Nephron progenitor cell (in vitro differentiated cells): ENCODE data around the gene SCN1B.

Experiments
- DNase-seq: peaks from one replicate; pipeline ENCODE4 v3.0.0; 2021
- H3K27ac Mint-ChIP-seq: 2 replicates; pipeline ENCODE4 v1.8.0; 2021; ENCODE audit warnings: mild to moderate bottlenecking, moderate library complexity, mixed read lengths
- H3K27me3 Mint-ChIP-seq: 2 replicates; pipeline ENCODE4 v1.8.0; 2021; ENCODE audit warnings: mild to moderate bottlenecking, low read depth, mixed read lengths; ENCODE audit not compliant: poor library complexity
- H3K36me3 Mint-ChIP-seq: 2 replicates; pipeline ENCODE4 v1.8.0; 2021; ENCODE audit warnings: low read depth, mixed read lengths
- H3K4me1 Mint-ChIP-seq: 2 replicates; pipeline ENCODE4 v1.8.0; 2021; ENCODE audit warnings: mixed read lengths
- H3K4me3 Mint-ChIP-seq: 2 replicates; pipeline ENCODE4 v1.8.0; 2021; ENCODE audit warnings: mild to moderate bottlenecking, moderate library complexity, mixed read lengths
- H3K9me3 Mint-ChIP-seq: 2 replicates; pipeline ENCODE4 v1.8.0; 2021; ENCODE audit warnings: mild to moderate bottlenecking, moderate library complexity, mixed read lengths
- TF ChIP-seq, protein P1 (sequence below): fragments of 200-600 bp; sonication (generic); IDR thresholded peaks from 2 replicates; pipeline ENCODE4 v1.5.0; 2021; ENCODE audit warnings: antibody characterized with exemption

The SCN1B gene

DNA sequence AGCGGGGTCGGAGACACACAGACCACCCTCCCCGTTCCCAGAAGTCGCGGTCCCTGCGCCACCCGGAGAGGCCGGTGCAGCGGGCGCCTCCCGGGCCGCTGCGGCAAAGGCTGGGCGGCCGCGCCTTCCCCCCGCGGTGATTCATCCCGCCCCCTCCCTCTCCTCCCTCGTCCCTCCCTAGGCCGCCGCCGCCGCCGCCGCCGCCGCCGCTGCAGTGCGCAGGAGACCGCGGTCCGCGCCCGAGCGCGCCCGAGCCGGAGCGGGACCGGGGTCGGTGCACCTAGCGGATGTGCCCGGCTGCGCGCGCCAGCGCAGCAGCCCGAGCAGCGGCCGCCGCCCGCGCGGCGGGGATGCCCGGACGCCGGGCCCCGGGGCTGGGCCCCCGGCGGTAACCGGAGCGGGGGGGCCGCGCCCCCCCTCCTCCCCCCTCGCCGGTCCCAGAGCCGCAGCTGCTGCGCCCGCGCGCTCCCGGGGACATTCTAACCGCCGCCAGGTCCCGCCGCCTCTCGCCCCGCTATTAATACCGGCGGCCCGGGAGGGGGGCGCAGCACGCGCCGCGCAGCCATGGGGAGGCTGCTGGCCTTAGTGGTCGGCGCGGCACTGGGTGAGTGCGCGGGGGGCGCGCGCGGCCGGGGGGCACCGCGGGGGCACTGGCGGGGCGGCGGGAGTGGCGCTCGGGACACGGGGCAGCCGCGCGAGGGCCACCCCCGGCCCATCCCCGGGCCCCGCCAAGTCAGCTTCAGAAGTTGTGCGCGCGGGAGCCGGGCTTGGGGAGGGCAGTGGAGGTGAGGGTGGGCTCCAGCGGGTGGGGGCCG is at the start of gene SCN1B:
Gene SCN1B, plus strand, starts transcription at position 214 of the 815 bp plus-strand sequence. Its CDS starts 351 bp downstream, at position 565.
- Mint-ChIP-seq H3K27me3 (peaks cover 36% of the 10 kb centered on the region), H3K36me3 (peaks cover 30% of the 10 kb centered on the region), H3K9me3 (no peaks in the 10 kb centered on the region), H3K4me1 (peaks cover 27% of the 10 kb centered on the region), H3K4me3 (peak within 1 kb of the TSS; percentile 90), H3K27ac (no peak within 1 kb of the TSS)
- TF ChIP-seq, protein P1, sequence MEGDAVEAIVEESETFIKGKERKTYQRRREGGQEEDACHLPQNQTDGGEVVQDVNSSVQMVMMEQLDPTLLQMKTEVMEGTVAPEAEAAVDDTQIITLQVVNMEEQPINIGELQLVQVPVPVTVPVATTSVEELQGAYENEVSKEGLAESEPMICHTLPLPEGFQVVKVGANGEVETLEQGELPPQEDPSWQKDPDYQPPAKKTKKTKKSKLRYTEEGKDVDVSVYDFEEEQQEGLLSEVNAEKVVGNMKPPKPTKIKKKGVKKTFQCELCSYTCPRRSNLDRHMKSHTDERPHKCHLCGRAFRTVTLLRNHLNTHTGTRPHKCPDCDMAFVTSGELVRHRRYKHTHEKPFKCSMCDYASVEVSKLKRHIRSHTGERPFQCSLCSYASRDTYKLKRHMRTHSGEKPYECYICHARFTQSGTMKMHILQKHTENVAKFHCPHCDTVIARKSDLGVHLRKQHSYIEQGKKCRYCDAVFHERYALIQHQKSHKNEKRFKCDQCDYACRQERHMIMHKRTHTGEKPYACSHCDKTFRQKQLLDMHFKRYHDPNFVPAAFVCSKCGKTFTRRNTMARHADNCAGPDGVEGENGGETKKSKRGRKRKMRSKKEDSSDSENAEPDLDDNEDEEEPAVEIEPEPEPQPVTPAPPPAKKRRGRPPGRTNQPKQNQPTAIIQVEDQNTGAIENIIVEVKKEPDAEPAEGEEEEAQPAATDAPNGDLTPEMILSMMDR: no peak
- peak; percentile 82 for DNase-seq

DNA sequence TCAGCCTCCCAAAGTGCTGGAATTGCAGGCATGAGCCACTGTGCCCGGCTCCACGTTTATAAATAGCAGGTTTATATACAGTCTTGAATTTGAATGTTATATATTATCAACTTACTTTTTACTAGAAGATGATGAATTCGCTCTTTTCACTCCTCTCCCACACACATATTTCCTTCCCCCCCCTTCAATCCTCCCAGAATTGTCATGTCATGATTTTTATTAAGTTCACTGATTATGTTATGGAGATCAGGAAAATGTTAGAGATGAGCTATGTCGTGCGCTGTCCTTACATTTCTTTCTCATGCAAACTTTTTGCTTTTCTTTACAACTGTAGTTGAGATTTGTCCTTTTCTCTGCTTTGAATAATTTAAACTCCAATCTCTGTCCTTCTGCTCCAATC is 48.0 kb upstream of the SCN1B start:
- TF ChIP-seq, protein P1: no peak
- Mint-ChIP-seq H3K36me3 (no peaks in the 10 kb centered on the region), H3K4me1 (peaks cover 15% of the 10 kb centered on the region), H3K9me3 (peaks cover 27% of the 10 kb centered on the region), H3K27me3 (peaks cover 19% of the 10 kb centered on the region), H3K27ac (no peak overlapping the region), H3K4me3 (no peak overlapping the region)
- DNase-seq: no peak

DNA sequence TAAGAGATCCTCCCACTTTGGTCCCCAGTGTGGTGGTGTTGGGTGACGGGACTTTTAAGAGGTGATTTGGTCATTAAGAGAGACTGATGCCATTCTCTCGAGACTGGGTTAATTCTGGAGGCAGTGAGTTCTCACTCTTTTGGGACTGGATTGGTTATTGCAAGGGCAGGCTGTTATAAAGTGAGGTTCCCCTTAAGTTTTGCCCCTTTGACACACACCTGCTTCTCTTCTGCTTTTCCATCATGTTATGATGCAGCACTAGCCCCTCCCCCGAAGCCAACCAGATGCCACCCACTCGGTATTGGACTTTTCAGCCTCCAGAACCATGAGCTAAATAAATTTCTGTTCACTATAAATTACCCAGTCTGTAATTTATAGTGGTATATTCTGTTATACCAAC is 46.5 kb upstream of the SCN1B start:
- no peak for DNase-seq
- Mint-ChIP-seq H3K4me1 (peaks cover 15% of the 10 kb centered on the region), H3K27ac (no peak overlapping the region), H3K36me3 (no peaks in the 10 kb centered on the region), H3K27me3 (peaks cover 26% of the 10 kb centered on the region), H3K4me3 (no peak overlapping the region), H3K9me3 (peaks cover 21% of the 10 kb centered on the region)
- TF ChIP-seq, protein P1: no peak

DNA sequence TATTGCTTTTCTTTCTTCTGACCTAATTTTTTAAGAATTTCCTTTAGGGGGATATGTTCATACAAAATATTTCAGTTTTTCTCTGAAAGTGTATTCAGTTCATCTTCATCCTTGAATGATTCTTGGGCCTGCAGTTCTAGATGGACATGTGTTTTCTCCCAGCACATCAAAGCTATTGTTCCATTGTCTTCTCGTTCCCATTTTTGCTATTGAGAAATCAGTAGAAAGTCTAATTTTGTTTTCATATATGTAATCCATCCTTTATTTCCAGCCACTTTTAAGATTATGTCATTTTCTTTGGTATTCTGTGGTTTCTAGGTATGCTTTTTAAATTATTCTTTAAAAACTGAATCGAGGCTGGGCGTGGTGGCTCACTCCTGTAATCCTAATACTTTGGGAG is 46.0 kb upstream of the SCN1B start:
- H3K9me3 Mint-ChIP-seq: peaks cover 19% of the 10 kb centered on the region
- TF ChIP-seq, protein P1: no peak
- no peak overlapping the region for H3K27ac Mint-ChIP-seq
- no peaks in the 10 kb centered on the region for H3K36me3 Mint-ChIP-seq
- H3K4me1 Mint-ChIP-seq: peaks cover 15% of the 10 kb centered on the region
- H3K27me3 Mint-ChIP-seq: peaks cover 23% of the 10 kb centered on the region
- H3K4me3 Mint-ChIP-seq: no peak overlapping the region
- DNase-seq: no peak

GRCh38 chr19:34985249-34986022 is 44.8 kb upstream of the SCN1B start:
- no peak overlapping the region for H3K27ac Mint-ChIP-seq
- peaks cover 17% of the 10 kb centered on the region for H3K27me3 Mint-ChIP-seq
- H3K36me3 Mint-ChIP-seq: no peaks in the 10 kb centered on the region
- no peak overlapping the region for H3K4me3 Mint-ChIP-seq
- TF ChIP-seq, protein P1: no peak
- peaks cover 12% of the 10 kb centered on the region for H3K9me3 Mint-ChIP-seq
- DNase-seq: no peak
- H3K4me1 Mint-ChIP-seq: peaks cover 15% of the 10 kb centered on the region
